GM12878 (cell line): ENCODE measurements around the gene STARD10. TPM values are rescaled to one million over a fixed set of nuclear protein-coding genes. Genes with fewer than 3 reads are reported as not detected.

ENCODE experiments used
- ATAC-seq: fragments of 200-7000 bp; cut with Tn5 transposase; 3 replicates; pipeline ENCODE4 v1.9.1; 2020; ENCODE audit warnings: mild to moderate bottlenecking, moderate library complexity
- BruUV-seq: library from RNA; stranded (reverse); fragments of 400-500 nt; replicated peaks from 2 replicates; lab custom pipeline; 2021; lab: Mats Ljungman, UMichigan
- CTCF ChIA-PET: fragments of 300-600 bp; sonication (Branson Sonifier 250); formaldehyde crosslinking; extraction: SDS; loops from one replicate; lab custom pipeline; 2021; ENCODE audit warnings: inconsistent platforms; lab: Yijun Ruan, JAX
- POLR2A ChIA-PET: fragments of 350-600 bp; formaldehyde crosslinking; extraction: SDS; loops from one replicate; lab custom pipeline; 2021; ENCODE audit warnings: inconsistent platforms; lab: Charles Lee
- RAD21 ChIA-PET: fragments of 300-600 bp; sonication (Branson Sonifier 250); formaldehyde crosslinking; loops from one replicate; lab custom pipeline; 2023; ENCODE audit warnings: antibody characterized with exemption; ENCODE audit not compliant: unreplicated experiment; lab: Charles Lee
- SMC1A ChIA-PET: fragments of 300-600 bp; sonication (Branson Sonifier 250); formaldehyde crosslinking; loops from one replicate; lab custom pipeline; 2023; ENCODE audit not compliant: unreplicated experiment, uncharacterized antibody; lab: Charles Lee
- DNase-seq: peaks from one replicate; pipeline ENCODE4 v3.0.0-alpha.2; 2011; ENCODE audit warnings: low read depth, low spot score
- FAIRE-seq: peaks from 3 replicates; lab custom pipeline; 2011; peaks lifted over from hg19 to GRCh38; lab: Jason Lieb, UNC
- H2AFZ ChIP-seq: 2 replicates; pipeline ENCODE4 v1.6.0; 2011; ENCODE audit warnings: low read depth, low read length, control low read depth; ENCODE audit not compliant: control insufficient read depth
- H3K27ac ChIP-seq: 2 replicates; pipeline ENCODE4 v1.5.1; 2011; ENCODE audit warnings: control low read depth; ENCODE audit not compliant: control insufficient read depth, insufficient read depth
- H3K27me3 ChIP-seq, 2 experiments: replicated peaks in 1 of 2; 2 replicates each; pipeline versions ENCODE4 v1.6.0 to v1.6.1; 2011; ENCODE audit warnings: low read length in 1 of 2; ENCODE audit not compliant: control insufficient read depth in 2 of 2, insufficient read depth in 2 of 2
- H3K36me3 ChIP-seq, 2 experiments: 2 replicates each; pipeline ENCODE4 v1.5.1; 2011; ENCODE audit warnings: low read length in 1 of 2; ENCODE audit not compliant: control insufficient read depth in 2 of 2, insufficient read depth in 2 of 2
- H3K4me1 ChIP-seq: 2 replicates; pipeline ENCODE4 v1.6.1; 2011; ENCODE audit warnings: mild to moderate bottlenecking, low read length, moderate library complexity, mixed read lengths; ENCODE audit not compliant: control insufficient read depth, insufficient read depth
- H3K4me2 ChIP-seq: 2 replicates; pipeline ENCODE4 v1.6.0; 2011; ENCODE audit warnings: control low read depth; ENCODE audit not compliant: control insufficient read depth, insufficient read depth
- H3K4me3 ChIP-seq: fragments of 200-600 bp; sonication (generic); 2 replicates; pipeline ENCODE4 v1.5.1; 2016
- H3K79me2 ChIP-seq: 2 replicates; pipeline ENCODE4 v1.6.0; 2011; ENCODE audit warnings: low read length; ENCODE audit not compliant: control insufficient read depth, insufficient read depth
- H3K9ac ChIP-seq: 2 replicates; pipeline ENCODE4 v1.8.0; 2011; ENCODE audit warnings: low read length, control low read depth, mixed read lengths; ENCODE audit not compliant: control insufficient read depth, insufficient read depth
- H3K9me3 ChIP-seq: replicated peaks from 3 replicates; pipeline ENCODE4 v1.5.1; 2011; ENCODE audit warnings: mild to moderate bottlenecking, low read length; ENCODE audit not compliant: control insufficient read depth, insufficient read depth
- H4K20me1 ChIP-seq: 2 replicates; pipeline ENCODE4 v1.6.0; 2011; ENCODE audit not compliant: control insufficient read depth, insufficient read depth
- CHD2 ChIP-seq: IDR thresholded peaks from 2 replicates; pipeline ENCODE4 v1.6.1; 2011; ENCODE audit warnings: low read depth, low read length, improper control_type of control experiment, borderline replicate concordance
- CHD4 ChIP-seq: fragments of 200-600 bp; sonication (generic); IDR thresholded peaks from 2 replicates; pipeline ENCODE4 v1.6.1; 2016; ENCODE audit warnings: mild to moderate bottlenecking
- ZNF217 ChIP-seq: fragments of 450-650 bp; IDR thresholded peaks from 2 replicates; pipeline ENCODE4 v1.6.1; 2017; ENCODE audit warnings: antibody characterized with exemption, mild to moderate bottlenecking
- ZZZ3 ChIP-seq: IDR thresholded peaks from 2 replicates; pipeline ENCODE4 v1.6.1; 2011; ENCODE audit warnings: low read depth; ENCODE audit not compliant: control insufficient read depth, insufficient read length
- WGBS: methylation state at CpG from one replicate; pipeline ENCODE4 v1.1.6; 2016; ENCODE audit warnings: low lambda C conversion rate; ENCODE audit not compliant: insufficient replicate concordance, insufficient coverage; ENCODE audit errors: missing lambda C conversion rate; 5-methylcytosine and 5-hydroxymethylcytosine counted together
- in situ Hi-C: fragments of 300-500 bp; cut with MboI; formaldehyde crosslinking; loops from 9 replicates; pipeline ENCODE4 v1.14.3; 2018; ENCODE audit warnings: mixed read lengths
- intact Hi-C: fragments of 100-400 bp; cut with micrococcal nuclease; formaldehyde crosslinking; loops from one replicate; pipeline ENCODE4 v1.14.2; 2022; ENCODE audit not compliant: unreplicated experiment
- polyA plus RNA-seq, 11 experiments: library from polyadenylated mRNA; depleted of rRNA in 4 of 11; unstranded in 6 of 11; stranded (reverse) in 5 of 11; fragments of >200 nt; fragmentation: Nextera tagmentation in 4 of 11; fragmentation: Illumina TruSeq in 1 of 11; extraction: Ambion mirVana in 4 of 11; extraction: Trizol in 1 of 11; gene quantifications; 1 replicate in 1 of 11; 2 replicates in 10 of 11; pipeline versions ENCODE4 v1.2.1 to v1.2.3, GENCODE V29; 2011 to 2016; ENCODE audit warnings: inconsistent platforms in 2 of 11, missing spikeins in 2 of 11, low read depth in 1 of 11
- total RNA-seq, 4 experiments: library from RNA; depleted of rRNA in 3 of 4; stranded (reverse); fragments of >200 nt in 3 of 4; fragmentation: Illumina TruSeq in 1 of 4; extraction: Trizol in 1 of 4; gene quantifications; 2 replicates each; pipeline versions ENCODE4 v1.2.1 to v1.2.3, GENCODE V29; 2013 to 2021
- TF ChIP-seq, protein P1 (sequence below): IDR thresholded peaks from 2 replicates; pipeline ENCODE4 v1.6.1; 2012; ENCODE audit warnings: low read depth, low read length, improper control_type of control experiment
- TF ChIP-seq, protein P2 (sequence below): fragments of 450-650 bp; IDR thresholded peaks from 2 replicates; pipeline ENCODE4 v1.6.1; 2016; ENCODE audit warnings: mild to moderate bottlenecking, moderate library complexity, borderline replicate concordance

Gene STARD10
- total and polyA plus RNA-seq, 10 of the 15 experiments (the other 5 are each of a cell fraction or from before 2014, with no cell fraction given), result 0.15 to 43.2 (median 23.1) TPM

DNA sequence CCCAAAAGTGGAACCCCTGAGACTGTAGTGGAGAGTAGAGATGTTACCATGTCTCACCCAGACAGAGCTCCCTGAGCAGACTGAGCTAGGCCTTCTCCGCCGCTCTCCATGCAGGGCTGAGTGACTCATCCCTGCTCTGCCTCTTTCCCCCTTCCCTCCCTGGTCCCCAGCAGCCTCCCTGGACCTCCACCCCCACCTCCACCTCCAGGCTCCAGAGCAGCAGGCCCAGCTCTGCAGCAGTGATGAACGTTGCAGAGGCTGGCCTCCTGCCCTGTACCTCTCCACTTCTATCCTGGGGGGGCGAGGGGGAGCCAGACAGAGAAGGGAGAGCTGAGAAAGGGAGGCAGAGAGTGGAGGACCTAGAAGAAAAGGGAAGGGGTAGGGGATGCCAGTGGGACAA lies 22.3 kb downstream of the STARD10 start:
- no peak overlapping the region for H3K9ac ChIP-seq
- H4K20me1 ChIP-seq, result no peaks in the 10 kb centered on the region
- no peak overlapping the region for H3K4me2 ChIP-seq
- SMC1A ChIA-PET, result interaction anchor here (0.6 to 1.4 kb wide), 2 partner anchors 11 to 407 kb away, joined by 3 to 4 read pairs; no protein-coding TSS in a partner anchor
- ATAC-seq (no peak), DNase-seq (no peak), FAIRE-seq (no peak)
- 50% methylated on average over 4 of the region's 4 CpGs for WGBS
- intact Hi-C loops, result no loop called here
- no peak overlapping the region for H3K27ac ChIP-seq
- H3K4me1 ChIP-seq, result no peaks in the 10 kb centered on the region
- no peaks in the 10 kb centered on the region for H3K36me3 ChIP-seq
- TF ChIP-seq CHD2, result no peak
- TF ChIP-seq ZZZ3, result no peak
- TF ChIP-seq, protein P1, sequence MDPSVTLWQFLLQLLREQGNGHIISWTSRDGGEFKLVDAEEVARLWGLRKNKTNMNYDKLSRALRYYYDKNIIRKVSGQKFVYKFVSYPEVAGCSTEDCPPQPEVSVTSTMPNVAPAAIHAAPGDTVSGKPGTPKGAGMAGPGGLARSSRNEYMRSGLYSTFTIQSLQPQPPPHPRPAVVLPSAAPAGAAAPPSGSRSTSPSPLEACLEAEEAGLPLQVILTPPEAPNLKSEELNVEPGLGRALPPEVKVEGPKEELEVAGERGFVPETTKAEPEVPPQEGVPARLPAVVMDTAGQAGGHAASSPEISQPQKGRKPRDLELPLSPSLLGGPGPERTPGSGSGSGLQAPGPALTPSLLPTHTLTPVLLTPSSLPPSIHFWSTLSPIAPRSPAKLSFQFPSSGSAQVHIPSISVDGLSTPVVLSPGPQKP, result no peak
- TF ChIP-seq ZNF217, result no peak
- no peak for TF ChIP-seq CHD4
- TF ChIP-seq, protein P2, sequence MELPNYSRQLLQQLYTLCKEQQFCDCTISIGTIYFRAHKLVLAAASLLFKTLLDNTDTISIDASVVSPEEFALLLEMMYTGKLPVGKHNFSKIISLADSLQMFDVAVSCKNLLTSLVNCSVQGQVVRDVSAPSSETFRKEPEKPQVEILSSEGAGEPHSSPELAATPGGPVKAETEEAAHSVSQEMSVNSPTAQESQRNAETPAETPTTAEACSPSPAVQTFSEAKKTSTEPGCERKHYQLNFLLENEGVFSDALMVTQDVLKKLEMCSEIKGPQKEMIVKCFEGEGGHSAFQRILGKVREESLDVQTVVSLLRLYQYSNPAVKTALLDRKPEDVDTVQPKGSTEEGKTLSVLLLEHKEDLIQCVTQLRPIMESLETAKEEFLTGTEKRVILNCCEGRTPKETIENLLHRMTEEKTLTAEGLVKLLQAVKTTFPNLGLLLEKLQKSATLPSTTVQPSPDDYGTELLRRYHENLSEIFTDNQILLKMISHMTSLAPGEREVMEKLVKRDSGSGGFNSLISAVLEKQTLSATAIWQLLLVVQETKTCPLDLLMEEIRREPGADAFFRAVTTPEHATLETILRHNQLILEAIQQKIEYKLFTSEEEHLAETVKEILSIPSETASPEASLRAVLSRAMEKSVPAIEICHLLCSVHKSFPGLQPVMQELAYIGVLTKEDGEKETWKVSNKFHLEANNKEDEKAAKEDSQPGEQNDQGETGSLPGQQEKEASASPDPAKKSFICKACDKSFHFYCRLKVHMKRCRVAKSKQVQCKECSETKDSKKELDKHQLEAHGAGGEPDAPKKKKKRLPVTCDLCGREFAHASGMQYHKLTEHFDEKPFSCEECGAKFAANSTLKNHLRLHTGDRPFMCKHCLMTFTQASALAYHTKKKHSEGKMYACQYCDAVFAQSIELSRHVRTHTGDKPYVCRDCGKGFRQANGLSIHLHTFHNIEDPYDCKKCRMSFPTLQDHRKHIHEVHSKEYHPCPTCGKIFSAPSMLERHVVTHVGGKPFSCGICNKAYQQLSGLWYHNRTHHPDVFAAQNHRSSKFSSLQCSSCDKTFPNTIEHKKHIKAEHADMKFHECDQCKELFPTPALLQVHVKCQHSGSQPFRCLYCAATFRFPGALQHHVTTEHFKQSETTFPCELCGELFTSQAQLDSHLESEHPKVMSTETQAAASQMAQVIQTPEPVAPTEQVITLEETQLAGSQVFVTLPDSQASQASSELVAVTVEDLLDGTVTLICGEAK, result no peak
- no peaks in the 10 kb centered on the region for H3K27me3 ChIP-seq
- H2AFZ ChIP-seq, result no peak overlapping the region
- no peaks in the 10 kb centered on the region for H3K79me2 ChIP-seq
- no peaks in the 10 kb centered on the region for H3K9me3 ChIP-seq
- no peak overlapping the region for H3K4me3 ChIP-seq
- BruUV-seq, result no TSS peak
- in situ Hi-C loops, result no loop called here
- CTCF ChIA-PET, result interaction anchor here (0.9 kb wide), 1 partner anchor 9 kb away, joined by 3 read pairs; no protein-coding TSS in a partner anchor
- POLR2A ChIA-PET, result no interaction called here
- RAD21 ChIA-PET, result no interaction called here
